ENCODE measurements around the gene SPEG. TPM values are rescaled to one million over a fixed set of nuclear protein-coding genes. Genes with fewer than 3 reads are reported as not detected.

SPEG gene
- total and polyA plus RNA-seq, 2 of the 13 experiments (the other 11 are each of a cell fraction or from before 2014, with no cell fraction given): 0.18 to 0.24 TPM

- TF ChIP-seq CENPX (CRISPR knock-in tag; IDR thresholded peaks at IDR 0.05) (no peak), PCBP2 (optimal IDR thresholded peaks at IDR 0.05; ENCODE audit: low read depth, low read length, poor library complexity, severe bottlenecking) (no peak), ZBTB49 (CRISPR knock-in tag; IDR thresholded peaks at IDR 0.05; ENCODE audit: borderline replicate concordance) (no peak), MAFF (IDR thresholded peaks at IDR 0.05; ENCODE audit: low read depth, low read length) (no peak), CCDC6 (CRISPR knock-in tag; IDR thresholded peaks at IDR 0.05) (no peak), ZNF12 (CRISPR knock-in tag; IDR thresholded peaks at IDR 0.05) (peak; percentile 51; the same call in 1 of the 2 replicates), WIZ (CRISPR knock-in tag; IDR thresholded peaks at IDR 0.05) (no peak), GABPA (IDR thresholded peaks at IDR 0.05; ENCODE audit: low read depth, low read length) (no peak), GABPA (CRISPR knock-in tag; IDR thresholded peaks at IDR 0.05; ENCODE audit: low read depth) (no peak), ZNF567 (CRISPR knock-in tag; IDR thresholded peaks at IDR 0.05; ENCODE audit: borderline replicate concordance) (no peak), KLF11 (CRISPR knock-in tag; IDR thresholded peaks at IDR 0.05) (no peak), ZNF333 (CRISPR knock-in tag; IDR thresholded peaks at IDR 0.05; ENCODE audit: borderline replicate concordance) (no peak), KAT2B (IDR thresholded peaks at IDR 0.05; ENCODE audit: borderline replicate concordance, low read depth, low read length) (no peak), LRRFIP1 (CRISPR knock-in tag; conservative IDR thresholded peaks at IDR 0.05) (no peak), NONO (IDR thresholded peaks at IDR 0.05) (no peak), NONO (CRISPR knock-in tag; conservative IDR thresholded peaks at IDR 0.05) (no peak), MAF1 (CRISPR knock-in tag; IDR thresholded peaks at IDR 0.05; ENCODE audit: borderline replicate concordance) (no peak), KLF9 (CRISPR knock-in tag; IDR thresholded peaks at IDR 0.05; ENCODE audit: low read depth) (no peak), TERF1 (CRISPR knock-in tag; IDR thresholded peaks at IDR 0.05) (no peak), ARID4A (CRISPR knock-in tag; IDR thresholded peaks at IDR 0.05; ENCODE audit: borderline replicate concordance) (no peak), ZNF772 (CRISPR knock-in tag; IDR thresholded peaks at IDR 0.05) (no peak)
Observed at GRCh38 chr2:219398721-219399363, 35.8 kb upstream of the SPEG start (continued).
